ENCODE measurements around the gene KL. TPM values are rescaled to one million over a fixed set of nuclear protein-coding genes. Genes with fewer than 3 reads are reported as not detected.

The KL gene
- polyA plus RNA-seq, 1 experiment, result not detected

GRCh38 chr13:33003458-33004019 is 12.7 kb upstream of the KL start:
- H3K4me3 ChIP-seq (ENCODE audit: low read depth, low read length), result no peak overlapping the region
- no peak overlapping the region for H3K27ac ChIP-seq (ENCODE audit: low read depth, low read length)
- TF ChIP-seq CTCF (IDR thresholded peaks at IDR 0.05; ENCODE audit: low read depth, low read length), result no peak
- peaks cover 12% of the 10 kb centered on the region for H3K27me3 ChIP-seq (ENCODE audit: control insufficient read depth, insufficient read depth, low read length)
- ChIA-PET POLR2A (no interaction called here), CTCF (no interaction called here)
- no peak for DNase-seq (ENCODE audit: low read depth, low spot score)
- H3K9me3 ChIP-seq (ENCODE audit: control insufficient read depth, insufficient read depth, low read length), result no peaks in the 10 kb centered on the region

GRCh38 chr13:33004511-33004910 is 11.7 kb upstream of the KL start:
- Histone ChIP-seq H3K9me3 (ENCODE audit: control insufficient read depth, insufficient read depth, low read length) (no peaks in the 10 kb centered on the region), H3K4me3 (ENCODE audit: low read depth, low read length) (no peak overlapping the region), H3K27ac (ENCODE audit: low read depth, low read length) (no peak overlapping the region), H3K27me3 (ENCODE audit: control insufficient read depth, insufficient read depth, low read length) (peaks cover 15% of the 10 kb centered on the region)
- ChIA-PET CTCF (no interaction called here), POLR2A (no interaction called here)
- no peak for DNase-seq (ENCODE audit: low read depth, low spot score)
- TF ChIP-seq CTCF (IDR thresholded peaks at IDR 0.05; ENCODE audit: low read depth, low read length), result no peak

GRCh38 chr13:33006134-33006533 is 10.1 kb upstream of the KL start:
- no peak for TF ChIP-seq CTCF (IDR thresholded peaks at IDR 0.05; ENCODE audit: low read depth, low read length)
- Histone ChIP-seq H3K4me3 (ENCODE audit: low read depth, low read length) (no peak overlapping the region), H3K9me3 (ENCODE audit: control insufficient read depth, insufficient read depth, low read length) (no peaks in the 10 kb centered on the region), H3K27me3 (ENCODE audit: control insufficient read depth, insufficient read depth, low read length) (peaks cover 15% of the 10 kb centered on the region), H3K27ac (ENCODE audit: low read depth, low read length) (no peak overlapping the region)
- DNase-seq (ENCODE audit: low read depth, low spot score), result no peak
- ChIA-PET CTCF (no interaction called here), POLR2A (no interaction called here)

- no peak for TF ChIP-seq CTCF (IDR thresholded peaks at IDR 0.05; ENCODE audit: low read depth, low read length)
- H3K27me3 ChIP-seq (ENCODE audit: control insufficient read depth, insufficient read depth, low read length), result peaks cover 13% of the 10 kb centered on the region
- CTCF ChIA-PET, result no interaction called here
- POLR2A ChIA-PET, result no interaction called here
- DNase-seq (ENCODE audit: low read depth, low spot score), result no peak
- no peaks in the 10 kb centered on the region for H3K9me3 ChIP-seq (ENCODE audit: control insufficient read depth, insufficient read depth, low read length)
- no peak overlapping the region for H3K27ac ChIP-seq (ENCODE audit: low read depth, low read length)
- no peak overlapping the region for H3K4me3 ChIP-seq (ENCODE audit: low read depth, low read length)
Measured at GRCh38 chr13:33006638-33007037, 9.6 kb upstream of the KL start.

- DNase-seq (ENCODE audit: low read depth, low spot score), result no peak
- CTCF ChIA-PET, result no interaction called here
- no peak overlapping the region for H3K4me3 ChIP-seq (ENCODE audit: low read depth, low read length)
- H3K9me3 ChIP-seq (ENCODE audit: control insufficient read depth, insufficient read depth, low read length), result no peaks in the 10 kb centered on the region
- no peak for TF ChIP-seq CTCF (IDR thresholded peaks at IDR 0.05; ENCODE audit: low read depth, low read length)
- no peak overlapping the region for H3K27ac ChIP-seq (ENCODE audit: low read depth, low read length)
- H3K27me3 ChIP-seq (ENCODE audit: control insufficient read depth, insufficient read depth, low read length), result peaks cover 11% of the 10 kb centered on the region
- POLR2A ChIA-PET, result interaction anchor here (0.5 kb wide), 1 partner anchor 635 kb away, joined by 15 read pairs; no protein-coding TSS in a partner anchor
Measured at GRCh38 chr13:33007237-33007636, 9.0 kb upstream of the KL start.

Measured in AG04450 (cell line).